ENCODE data around the gene DSG1.

GRCh38 chr18:31301201-31301655, 16.7 kb upstream of the DSG1 start:
- TF ChIP-seq CTCF (IDR thresholded peaks at IDR 0.05; ENCODE audit: low read depth, low read length, missing input control) (no peak), YY1 (IDR thresholded peaks at IDR 0.05) (no peak), REST (IDR thresholded peaks at IDR 0.05) (no peak), FOXA1 (IDR thresholded peaks at IDR 0.05) (no peak), HNF4G (IDR thresholded peaks at IDR 0.05) (no peak), GABPA (IDR thresholded peaks at IDR 0.05 in 1 of 2, conservative IDR thresholded peaks at IDR 0.05 in 1 of 2) (no peak), RAD21 (IDR thresholded peaks at IDR 0.05) (no peak), ZBTB33 (IDR thresholded peaks at IDR 0.05) (no peak), EGR1 (IDR thresholded peaks at IDR 0.05; ENCODE audit: low read depth in 2 of 2) (no peak), MAX (IDR thresholded peaks at IDR 0.05) (no peak), JUND (IDR thresholded peaks at IDR 0.05) (no peak), ATF3 (IDR thresholded peaks at IDR 0.05) (no peak), SP1 (IDR thresholded peaks at IDR 0.05) (no peak), RXRA (IDR thresholded peaks at IDR 0.05) (no peak)
